GM11168 (cell line): Measurements from ENCODE around the gene LIN28A.
"Not testable (repeated sequence)": the region's sequence is repeated elsewhere in the genome, so short reads cannot be mapped to it uniquely, and the experiment has no call there.

Experiments used
- in situ Hi-C: fragments of 300-500 bp; cut with MboI; formaldehyde crosslinking; loops from one replicate; pipeline ENCODE4 v1.12.0; 2022; ENCODE audit warnings: low sequenced_read_pairs; ENCODE audit not compliant: unreplicated experiment

The LIN28A gene

GRCh38 chr1:26385063-26385462, 25.6 kb upstream of the LIN28A start:
- in situ Hi-C loops: not testable (repeated sequence)

GRCh38 chr1:26387447-26387846, 23.2 kb upstream of the LIN28A start:
- in situ Hi-C loops: no loop called here

GRCh38 chr1:26388791-26389445, 21.7 kb upstream of the LIN28A start:
- in situ Hi-C loops: no loop called here

- in situ Hi-C loops: no loop called here
Measured at GRCh38 chr1:26389604-26390247, 20.9 kb upstream of the LIN28A start.

- in situ Hi-C loops: no loop called here
Measured at GRCh38 chr1:26391450-26391849, 19.2 kb upstream of the LIN28A start.

DNA sequence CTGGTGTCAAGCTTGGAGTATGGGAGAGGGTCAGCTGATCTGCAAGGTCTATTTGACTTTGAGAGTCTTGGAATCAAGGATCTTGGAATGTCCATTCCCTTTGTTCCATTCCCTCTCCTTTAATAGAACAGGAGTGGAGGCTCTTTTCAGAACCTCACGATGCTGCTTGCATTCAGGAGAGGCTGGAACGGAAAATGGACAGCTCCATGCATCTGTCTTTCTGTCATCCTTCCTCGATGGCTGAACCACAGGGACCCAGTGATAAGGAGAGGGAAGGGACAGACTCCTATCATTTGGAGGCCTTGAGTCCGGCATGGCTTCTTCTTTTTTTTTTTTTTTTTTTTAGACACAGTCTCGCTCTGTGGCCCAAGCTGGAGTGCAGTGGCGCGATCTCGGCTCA, 14.9 kb upstream of the LIN28A start:
- in situ Hi-C loops: no loop called here

- in situ Hi-C loops: no loop called here
Measured at GRCh38 chr1:26399034-26399433, 11.6 kb upstream of the LIN28A start.

DNA sequence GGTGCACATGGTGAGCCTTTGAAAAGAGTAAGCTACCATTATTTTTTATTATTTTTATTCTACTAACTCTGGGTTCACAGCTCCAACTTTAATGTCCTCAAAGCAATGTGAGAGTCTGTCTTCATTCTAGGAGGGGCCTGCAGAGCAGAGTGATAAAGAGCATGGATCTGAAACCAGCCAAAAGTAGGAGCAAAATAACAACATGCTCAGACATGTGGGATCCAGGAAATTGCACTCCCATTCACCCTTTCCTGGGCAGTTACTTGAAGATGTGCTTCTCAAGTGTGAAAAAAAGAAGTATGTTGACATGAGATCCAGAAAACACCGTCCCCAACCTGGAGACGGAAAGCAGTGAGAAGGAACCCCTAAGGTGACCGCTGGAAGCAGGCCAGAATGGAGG, 8.7 kb upstream of the LIN28A start:
- in situ Hi-C loops: no loop called here

- in situ Hi-C loops: no loop called here
Measured at GRCh38 chr1:26403656-26404055, 7.0 kb upstream of the LIN28A start.

- in situ Hi-C loops: no loop called here
Measured at GRCh38 chr1:26404641-26405040, 6.0 kb upstream of the LIN28A start.

GRCh38 chr1:26405281-26405915, 5.2 kb upstream of the LIN28A start:
- in situ Hi-C loops: no loop called here

- in situ Hi-C loops: no loop called here
Measured at GRCh38 chr1:26408604-26409003, 2.0 kb upstream of the LIN28A start.

GRCh38 chr1:26409191-26409807, 1.3 kb upstream of the LIN28A start:
- in situ Hi-C loops: no loop called here

DNA sequence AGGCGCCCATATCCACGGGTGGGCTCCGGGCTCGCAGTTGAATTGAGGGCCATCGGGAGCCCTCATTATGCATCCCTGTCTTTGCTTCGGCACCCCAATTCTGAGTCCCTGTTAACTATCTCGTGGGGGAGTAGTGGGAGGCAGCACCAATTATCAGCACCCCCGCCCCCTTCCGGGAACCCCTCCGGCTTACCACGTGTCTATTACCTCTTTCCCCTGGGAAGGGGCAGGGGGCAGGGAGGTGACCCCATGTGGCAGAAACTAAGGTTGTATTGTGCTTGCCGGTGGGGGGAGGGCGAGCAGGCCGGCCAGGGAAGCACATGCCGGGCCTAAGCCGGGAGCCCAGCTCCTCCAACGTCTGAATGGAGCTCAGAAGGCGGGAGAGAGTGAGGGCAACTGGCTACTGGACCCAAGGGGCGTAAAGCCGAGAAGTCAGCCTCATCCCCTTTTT, 1.0 kb downstream of the LIN28A start:
- in situ Hi-C loops: no loop called here

DNA sequence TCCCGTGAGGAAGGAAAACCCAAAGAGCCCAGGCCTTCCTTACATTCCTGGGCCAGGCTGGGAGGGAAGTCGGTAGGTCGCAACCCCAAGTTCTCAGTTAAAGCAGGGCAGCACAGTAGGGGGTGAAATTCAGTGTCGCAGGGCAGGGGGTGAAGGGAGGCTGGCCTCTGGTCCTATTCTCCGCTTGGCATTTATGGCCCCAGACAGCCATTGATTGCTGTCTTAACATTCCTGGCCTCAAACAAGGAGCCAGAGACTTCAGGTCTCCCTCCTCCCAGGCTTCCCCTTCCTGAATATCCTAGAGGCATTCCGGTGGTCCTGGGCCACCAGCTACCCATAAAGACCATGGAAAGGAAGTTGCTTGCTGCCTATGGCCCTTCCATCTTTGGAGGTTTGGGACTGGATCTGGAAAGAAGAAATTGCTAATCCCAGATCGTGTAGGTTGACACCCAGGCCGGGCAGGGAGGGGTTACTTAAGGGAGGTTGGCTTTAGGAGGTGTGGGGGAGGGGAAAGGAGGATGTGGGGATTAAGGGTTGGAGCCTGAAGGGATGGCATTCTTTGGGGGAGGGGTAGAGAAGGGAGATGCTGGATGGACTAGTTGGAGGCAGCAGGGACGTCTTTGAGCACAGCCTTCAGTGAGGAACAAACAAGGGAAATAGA, 1.7 kb downstream of the LIN28A start:
- in situ Hi-C loops: no loop called here

DNA sequence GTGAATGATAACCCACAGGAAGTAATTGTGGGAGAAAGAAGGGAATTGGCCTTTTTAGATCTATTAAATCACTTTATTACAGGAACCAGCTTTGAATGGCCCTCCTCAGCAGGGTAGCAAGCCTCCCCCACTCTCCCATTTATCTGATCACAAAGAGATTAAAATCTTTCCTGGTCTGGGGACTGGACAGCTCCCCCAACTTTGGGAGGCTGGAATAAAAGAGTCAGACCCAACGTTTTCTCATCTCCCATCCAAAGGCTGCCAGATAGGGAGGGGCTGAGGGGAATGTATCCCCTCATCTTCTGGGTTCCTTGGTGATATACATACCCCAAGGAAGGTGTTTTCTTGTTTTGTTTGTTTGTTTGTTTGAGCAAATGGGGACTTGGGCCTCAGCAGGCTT, 2.4 kb downstream of the LIN28A start:
- in situ Hi-C loops: no loop called here

DNA sequence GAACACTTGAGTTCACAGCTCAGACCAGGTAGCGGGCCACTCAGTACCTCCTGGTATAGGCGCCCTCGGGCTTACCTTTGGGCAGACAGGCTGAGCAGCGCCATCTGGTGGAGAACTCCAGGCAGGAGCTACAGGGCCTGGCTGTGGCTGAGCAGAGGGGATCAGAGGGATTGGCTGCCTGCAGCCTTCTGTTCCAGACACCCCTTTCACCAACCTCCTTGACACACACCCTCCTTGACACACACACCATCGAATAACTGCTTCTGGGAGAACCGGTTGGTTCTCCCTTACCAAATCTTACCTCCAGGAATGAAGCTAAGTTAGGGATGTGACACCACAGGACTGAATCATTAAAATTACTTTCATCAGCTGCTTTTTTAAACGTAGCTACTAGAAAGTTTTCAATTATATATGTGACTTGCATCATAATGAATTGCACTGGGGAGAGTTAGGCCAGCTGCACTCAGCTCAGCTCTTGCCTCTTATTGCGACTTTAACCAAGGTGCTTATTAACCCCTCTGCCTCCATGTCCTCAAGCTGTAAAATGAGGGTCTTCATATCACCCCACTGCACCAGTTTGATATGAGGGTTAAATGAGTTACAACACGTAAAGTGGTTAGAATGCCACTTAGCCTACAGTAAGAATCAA, 6.6 kb downstream of the LIN28A start:
- in situ Hi-C loops: no loop called here

DNA sequence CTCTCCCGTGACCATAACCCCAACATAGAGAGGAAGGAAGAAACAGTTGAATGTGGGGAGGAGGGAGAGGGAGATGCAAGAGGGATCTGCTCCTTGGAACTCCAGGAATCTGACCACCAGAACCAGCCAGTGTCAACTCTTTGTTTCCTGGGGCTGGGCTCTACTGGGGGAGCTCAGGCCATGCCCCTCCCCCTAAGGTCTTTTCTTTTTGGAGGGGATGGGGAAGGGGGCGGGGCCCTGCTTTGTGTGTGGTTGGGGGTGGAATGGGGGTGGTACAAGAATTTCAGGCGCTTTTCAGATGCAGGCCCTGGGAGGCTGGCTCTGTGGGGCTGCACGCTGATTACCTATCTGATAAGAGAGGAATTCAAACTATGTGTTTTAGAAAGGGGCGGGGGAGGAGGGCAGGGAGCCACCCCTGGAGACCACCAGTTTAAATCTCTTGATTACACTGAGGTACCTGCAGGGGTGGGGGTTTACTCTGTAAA, 8.3 kb downstream of the LIN28A start:
- in situ Hi-C loops: no loop called here

GRCh38 chr1:26419494-26419893, 8.9 kb downstream of the LIN28A start:
- in situ Hi-C loops: no loop called here

- in situ Hi-C loops: no loop called here
Measured at GRCh38 chr1:26429721-26430120, 19.1 kb downstream of the LIN28A start.
